ENCODE measurements around the gene ARHGAP5.

Gene ARHGAP5

DNA sequence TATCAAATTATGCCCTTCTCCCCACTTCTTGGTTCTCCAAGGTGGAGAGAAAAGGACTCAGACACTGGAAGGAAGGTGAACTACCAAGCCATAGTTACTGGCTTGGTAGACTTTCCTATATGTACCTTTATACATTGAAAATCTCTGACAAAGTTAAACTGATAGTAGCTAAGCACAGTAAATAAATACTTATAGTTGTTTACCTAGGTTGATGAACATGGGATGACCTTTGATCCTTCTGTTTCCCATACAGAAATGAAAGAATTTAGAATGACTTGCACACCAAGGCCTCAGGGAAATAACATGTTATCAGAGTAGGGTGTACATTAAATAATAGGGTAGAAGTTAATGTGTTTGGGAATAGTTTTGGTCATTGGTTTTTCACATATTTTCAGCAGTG is 6.7 kb downstream of the ARHGAP5 start (continued):
- TF ChIP-seq CSRNP3 (CRISPR knock-in tag; IDR thresholded peaks at IDR 0.05) (no peak), CSDC2 (CRISPR knock-in tag; IDR thresholded peaks at IDR 0.05) (no peak), GLIS3 (CRISPR knock-in tag; IDR thresholded peaks at IDR 0.05) (no peak), ZC3H10 (CRISPR knock-in tag; IDR thresholded peaks at IDR 0.05) (no peak)

DNA sequence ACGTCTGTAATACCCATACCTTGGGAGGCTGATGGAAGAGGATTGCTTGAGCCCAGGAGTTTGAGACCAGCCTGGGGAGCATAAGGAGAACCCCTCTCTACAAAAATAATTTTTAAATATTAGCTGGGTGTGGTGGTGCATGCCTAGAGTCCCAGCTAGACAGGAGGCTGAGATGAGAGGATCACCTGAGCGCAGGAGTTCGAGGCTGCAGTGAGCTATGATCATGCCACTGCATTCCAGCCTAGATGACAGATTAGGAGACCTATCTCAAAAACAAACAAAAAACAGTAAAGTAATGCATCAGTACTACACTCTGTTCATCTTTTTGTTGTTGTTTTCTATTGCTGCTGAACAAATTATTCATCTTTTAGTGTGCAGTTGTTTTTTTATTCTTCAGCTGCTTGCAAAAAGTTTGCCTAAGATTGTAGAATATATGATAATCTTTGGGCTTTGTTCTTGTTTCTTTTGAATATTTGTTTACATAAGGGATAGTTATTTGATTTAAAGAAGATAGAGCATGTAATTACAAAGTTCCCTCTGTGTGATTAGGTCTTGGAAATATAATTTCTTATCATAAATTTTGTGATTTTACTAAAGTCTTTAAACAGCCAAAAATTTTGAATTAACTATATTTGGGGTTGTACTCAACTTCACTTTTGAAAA is 8.2 kb downstream of the ARHGAP5 start:
- ATAC-seq = no peak
- TF ChIP-seq POU6F1 (CRISPR knock-in tag; IDR thresholded peaks at IDR 0.05; ENCODE audit: borderline replicate concordance, low read depth) (no peak), ZC3H10 (CRISPR knock-in tag; IDR thresholded peaks at IDR 0.05) (no peak), BACH2 (CRISPR knock-in tag; IDR thresholded peaks at IDR 0.05; ENCODE audit: borderline replicate concordance) (no peak)

DNA sequence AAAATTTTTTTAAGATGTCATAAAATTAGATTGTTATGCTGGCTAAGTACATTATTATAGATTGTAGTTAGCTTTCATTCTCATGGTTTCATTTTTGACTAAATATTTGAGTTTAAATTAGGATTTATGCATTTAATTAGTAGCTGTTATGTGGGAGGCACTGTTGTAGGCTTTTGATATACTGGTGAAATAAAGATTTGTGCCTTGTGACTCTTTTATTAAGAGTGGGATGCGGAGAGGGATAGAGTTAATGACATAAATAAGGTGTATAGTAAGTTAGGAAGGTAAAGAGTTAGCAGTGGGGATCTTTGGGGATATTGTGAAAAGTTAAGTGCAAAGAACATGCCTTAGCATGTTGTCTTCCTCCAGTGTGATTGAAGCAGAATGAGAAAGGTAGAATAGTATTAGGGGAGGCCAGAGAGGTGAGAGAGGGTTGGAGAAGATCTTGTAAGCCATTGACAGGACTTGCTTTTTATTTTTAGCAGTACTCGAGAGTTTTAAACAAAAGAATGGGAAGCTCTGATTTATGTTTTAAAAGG is 8.8 kb downstream of the ARHGAP5 start:
- ATAC-seq = no peak
- TF ChIP-seq GLIS3 (CRISPR knock-in tag; IDR thresholded peaks at IDR 0.05) (no peak), CSDC2 (CRISPR knock-in tag; IDR thresholded peaks at IDR 0.05) (no peak), TOX (CRISPR knock-in tag; IDR thresholded peaks at IDR 0.05; ENCODE audit: borderline replicate concordance) (no peak), ARNTL (CRISPR knock-in tag; IDR thresholded peaks at IDR 0.05; ENCODE audit: borderline replicate concordance, low read depth) (no peak), TCF4 (CRISPR knock-in tag; IDR thresholded peaks at IDR 0.05; ENCODE audit: borderline replicate concordance) (no peak), ISL1 (CRISPR knock-in tag; IDR thresholded peaks at IDR 0.05) (no peak), PATZ1 (CRISPR knock-in tag; IDR thresholded peaks at IDR 0.05; ENCODE audit: borderline replicate concordance) (no peak), ZNF565 (CRISPR knock-in tag; conservative IDR thresholded peaks at IDR 0.05; ENCODE audit: low read depth) (no peak), ZFP3 (CRISPR knock-in tag; IDR thresholded peaks at IDR 0.05) (no peak), POU6F1 (CRISPR knock-in tag; IDR thresholded peaks at IDR 0.05; ENCODE audit: borderline replicate concordance, low read depth) (no peak)

DNA sequence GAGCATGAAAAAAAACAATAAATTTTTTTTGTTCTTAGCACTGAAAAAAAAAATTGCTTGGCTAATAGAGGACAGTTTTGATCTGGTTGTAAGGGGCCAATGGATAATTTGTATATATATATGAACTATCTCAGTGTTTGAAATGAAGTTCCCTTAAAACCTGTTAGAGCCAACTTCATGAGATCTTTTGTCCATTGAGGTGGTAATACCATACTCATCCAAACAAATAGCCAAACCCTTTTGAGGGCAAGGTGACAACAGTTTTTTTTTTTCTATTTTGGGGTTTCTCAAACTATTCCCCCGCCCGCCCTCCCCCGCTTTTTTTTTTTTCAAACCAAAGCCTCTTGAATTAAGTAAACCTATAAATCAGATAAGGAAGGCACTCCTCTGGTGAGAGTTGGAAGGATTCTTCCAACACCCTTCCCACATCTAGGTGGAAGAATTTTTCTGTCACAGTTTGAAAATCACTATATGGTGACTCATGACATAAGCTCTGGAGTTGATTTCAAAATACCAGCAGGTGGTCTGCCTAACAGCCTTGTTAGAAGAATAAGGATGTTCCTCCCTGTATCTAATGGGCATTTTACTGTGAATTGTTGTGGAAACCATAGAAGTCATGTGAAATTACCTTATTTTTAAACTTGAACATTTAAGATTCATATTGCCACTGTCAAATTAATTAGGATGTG is 10.2 kb downstream of the ARHGAP5 start:
- TF ChIP-seq CSRNP3 (CRISPR knock-in tag; IDR thresholded peaks at IDR 0.05) (no peak), POU6F1 (CRISPR knock-in tag; IDR thresholded peaks at IDR 0.05; ENCODE audit: borderline replicate concordance, low read depth) (no peak), ZNF70 (CRISPR knock-in tag; IDR thresholded peaks at IDR 0.05) (no peak), ZFP3 (CRISPR knock-in tag; IDR thresholded peaks at IDR 0.05) (no peak), TSHZ2 (CRISPR knock-in tag; IDR thresholded peaks at IDR 0.05) (no peak), ESRRG (CRISPR knock-in tag; IDR thresholded peaks at IDR 0.05) (no peak)
- ATAC-seq = peak; percentile 42

Data from SK-N-SH treated with all-trans-retinoic acid at 6 μM for 48 hours (cell line).